Measurements from ENCODE around the gene KCNN3.

The KCNN3 gene

DNA sequence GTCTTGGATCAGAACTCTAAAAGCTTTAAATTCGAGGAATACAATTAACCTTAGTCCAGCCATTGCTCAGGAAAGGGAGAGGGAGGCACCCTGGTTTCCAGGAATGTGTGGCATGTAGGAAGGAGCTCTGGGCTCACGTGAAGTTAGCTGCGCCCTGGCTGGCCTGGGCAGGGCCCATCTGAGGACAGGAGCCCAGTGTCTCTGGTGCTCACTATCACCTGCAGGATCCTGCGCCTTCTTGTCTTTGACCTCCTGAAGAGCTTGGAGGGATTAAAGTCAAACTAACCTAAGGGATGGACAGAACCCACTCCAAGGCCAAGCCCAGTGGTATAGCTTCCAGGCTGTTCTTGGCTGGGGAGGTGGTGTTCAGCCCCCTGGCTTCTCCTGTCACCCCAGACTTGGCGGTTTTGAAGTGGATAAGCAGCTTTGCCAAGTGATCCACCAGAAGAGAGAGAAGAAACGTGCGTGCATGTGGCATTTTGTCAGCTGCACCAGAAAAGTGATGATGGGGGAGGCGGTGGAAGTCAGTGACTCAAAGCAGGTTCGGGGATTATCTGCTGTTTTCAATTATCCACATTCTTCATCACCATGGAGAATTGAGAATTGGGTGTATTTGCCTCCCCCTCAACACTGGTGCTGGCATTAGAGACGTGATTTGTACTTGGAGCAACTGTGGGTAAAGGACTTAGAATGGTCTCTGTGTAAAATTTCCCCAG, 11.9 kb upstream of the KCNN3 start:
- H3F3A ChIP-seq (ENCODE audit: insufficient read depth, low read length): peaks cover 11% of the 10 kb centered on the region
- no peaks in the 10 kb centered on the region for H3K36me3 ChIP-seq (replicated peaks; ENCODE audit: insufficient read depth, low read length)
- no peak overlapping the region for H3K9ac ChIP-seq (ENCODE audit: low read length)
- no peak for TF ChIP-seq EZH2 (optimal IDR thresholded peaks at IDR 0.05; ENCODE audit: low read depth, low read length)
- no peak for TF ChIP-seq EZH2phosphoT487 (IDR thresholded peaks at IDR 0.05; ENCODE audit: low read length)
- no peak for TF ChIP-seq CTCF (IDR thresholded peaks at IDR 0.05; ENCODE audit: low read length)
- peaks cover 30% of the 10 kb centered on the region for H3K4me1 ChIP-seq (ENCODE audit: low read length)
- H2AFZ ChIP-seq (ENCODE audit: low read length): no peak overlapping the region
- H3K27me3 ChIP-seq (replicated peaks; ENCODE audit: insufficient read depth, low read length): no peaks in the 10 kb centered on the region
- H3K9me3 ChIP-seq (replicated peaks; ENCODE audit: insufficient read depth, low read length): no peaks in the 10 kb centered on the region
- H3K9me2 ChIP-seq (replicated peaks; ENCODE audit: insufficient read depth, low read length): no peaks in the 10 kb centered on the region
- H3K27ac ChIP-seq (ENCODE audit: low read length): no peak overlapping the region
- H3K4me2 ChIP-seq (ENCODE audit: low read depth, low read length): no peak overlapping the region
- no peaks in the 10 kb centered on the region for H3K79me2 ChIP-seq (ENCODE audit: low read length)
- DNase-seq: no peak
- no peak overlapping the region for H3K4me3 ChIP-seq (ENCODE audit: low read length)
- no peaks in the 10 kb centered on the region for H4K20me1 ChIP-seq (ENCODE audit: insufficient read depth, low read length)

- no peaks in the 10 kb centered on the region for H3K27me3 ChIP-seq (replicated peaks; ENCODE audit: insufficient read depth, low read length)
- no peak overlapping the region for H3K4me3 ChIP-seq (ENCODE audit: low read length)
- H2AFZ ChIP-seq (ENCODE audit: low read length): no peak overlapping the region
- H3F3A ChIP-seq (ENCODE audit: insufficient read depth, low read length): no peaks in the 10 kb centered on the region
- H3K79me2 ChIP-seq (ENCODE audit: low read length): no peaks in the 10 kb centered on the region
- no peaks in the 10 kb centered on the region for H4K20me1 ChIP-seq (ENCODE audit: insufficient read depth, low read length)
- H3K9ac ChIP-seq (ENCODE audit: low read length): no peak overlapping the region
- H3K36me3 ChIP-seq (replicated peaks; ENCODE audit: insufficient read depth, low read length): no peaks in the 10 kb centered on the region
- H3K9me2 ChIP-seq (replicated peaks; ENCODE audit: insufficient read depth, low read length): no peaks in the 10 kb centered on the region
- no peak for TF ChIP-seq EZH2phosphoT487 (IDR thresholded peaks at IDR 0.05; ENCODE audit: low read length)
- no peak for TF ChIP-seq EZH2 (optimal IDR thresholded peaks at IDR 0.05; ENCODE audit: low read depth, low read length)
- H3K27ac ChIP-seq (ENCODE audit: low read length): no peak overlapping the region
- H3K4me2 ChIP-seq (ENCODE audit: low read depth, low read length): no peak overlapping the region
- H3K9me3 ChIP-seq (replicated peaks; ENCODE audit: insufficient read depth, low read length): no peaks in the 10 kb centered on the region
- H3K4me1 ChIP-seq (ENCODE audit: low read length): peaks cover 17% of the 10 kb centered on the region
- DNase-seq: no peak
Observed at GRCh38 chr1:154880671-154881070, 10.6 kb upstream of the KCNN3 start.

DNA sequence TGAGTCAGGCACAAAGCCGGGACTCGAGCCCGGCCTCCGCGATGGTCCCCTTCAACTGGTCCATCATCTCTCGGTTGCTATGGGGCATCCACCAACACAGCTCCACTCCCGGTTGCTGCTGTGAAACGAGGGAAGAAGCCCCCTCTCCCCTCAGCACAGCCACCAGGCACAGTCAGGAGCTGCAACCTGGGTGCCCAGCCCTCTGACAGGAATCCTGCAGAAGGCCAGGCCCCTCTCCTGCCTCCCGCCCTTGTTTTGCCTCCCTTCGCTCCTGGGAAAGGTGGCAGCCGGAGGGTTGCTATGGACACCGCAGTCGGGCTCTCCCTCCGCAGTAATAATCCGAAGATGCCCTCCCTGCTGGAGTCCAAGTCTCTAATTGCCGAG, 8.9 kb upstream of the KCNN3 start:
- no peak for TF ChIP-seq EZH2phosphoT487 (IDR thresholded peaks at IDR 0.05; ENCODE audit: low read length)
- TF ChIP-seq CTCF (IDR thresholded peaks at IDR 0.05; ENCODE audit: low read length): no peak
- TF ChIP-seq EZH2 (optimal IDR thresholded peaks at IDR 0.05; ENCODE audit: low read depth, low read length): no peak
- Histone ChIP-seq H3K4me2 (ENCODE audit: low read depth, low read length) (peak overlapping the region; percentile 26; the same call in 1 of the 2 replicates), H3K9me2 (replicated peaks; ENCODE audit: insufficient read depth, low read length) (no peaks in the 10 kb centered on the region)

More for the DNA sequence above, 8.9 kb upstream of the KCNN3 start:
- Histone ChIP-seq H3K27ac (ENCODE audit: low read length) (no peak overlapping the region), H3K9me3 (replicated peaks; ENCODE audit: insufficient read depth, low read length) (no peaks in the 10 kb centered on the region), H4K20me1 (ENCODE audit: insufficient read depth, low read length) (no peaks in the 10 kb centered on the region), H2AFZ (ENCODE audit: low read length) (peak overlapping the region; percentile 31), H3K4me1 (ENCODE audit: low read length) (peaks cover 7% of the 10 kb centered on the region; the same call in 1 of the 2 replicates), H3K36me3 (replicated peaks; ENCODE audit: insufficient read depth, low read length) (no peaks in the 10 kb centered on the region), H3K9ac (ENCODE audit: low read length) (no peak overlapping the region), H3K27me3 (replicated peaks; ENCODE audit: insufficient read depth, low read length) (no peaks in the 10 kb centered on the region), H3F3A (ENCODE audit: insufficient read depth, low read length) (no peaks in the 10 kb centered on the region), H3K4me3 (ENCODE audit: low read length) (no peak overlapping the region), H3K79me2 (ENCODE audit: low read length) (no peaks in the 10 kb centered on the region)
- no peak for DNase-seq
